NCI-H510A (cell line): ENCODE measurements around the gene WNT16.
"Not testable (repeated sequence)": the region's sequence is repeated elsewhere in the genome, so short reads cannot be mapped to it uniquely, and the experiment has no call there.

Source experiments
- DNase-seq: peaks from one replicate; lab custom pipeline; 2025; lab: John Stamatoyannopoulos, UW

The WNT16 gene

GRCh38 chr7:121306565-121306964 lies 22.2 kb upstream of the WNT16 start:
- no peak for DNase-seq

- no peak for DNase-seq
Measured at GRCh38 chr7:121307021-121307574, 21.7 kb upstream of the WNT16 start.

- DNase-seq, result no peak
Measured at GRCh38 chr7:121313220-121313792, 15.5 kb upstream of the WNT16 start.

- DNase-seq, result no peak
Measured at GRCh38 chr7:121313793-121314676, 14.8 kb upstream of the WNT16 start.

- DNase-seq, result not testable (repeated sequence)
Measured at GRCh38 chr7:121315170-121315569, 13.6 kb upstream of the WNT16 start.

GRCh38 chr7:121322460-121322859 lies 6.3 kb upstream of the WNT16 start:
- DNase-seq, result no peak

- no peak for DNase-seq
Measured at GRCh38 chr7:121323515-121324302, 5.1 kb upstream of the WNT16 start.

- no peak for DNase-seq
Measured at GRCh38 chr7:121327671-121328070, 1.1 kb upstream of the WNT16 start.

- DNase-seq, result peak; percentile 17
Measured at GRCh38 chr7:121329191-121330052, 622 bp downstream of the WNT16 start.

GRCh38 chr7:121330053-121330833 lies 1.4 kb downstream of the WNT16 start:
- DNase-seq, result no peak

GRCh38 chr7:121331048-121331447 lies 2.2 kb downstream of the WNT16 start:
- no peak for DNase-seq

- no peak for DNase-seq
Measured at GRCh38 chr7:121331574-121331973, 2.8 kb downstream of the WNT16 start.

GRCh38 chr7:121334376-121334775 lies 5.6 kb downstream of the WNT16 start:
- DNase-seq, result no peak

GRCh38 chr7:121334875-121335648 lies 6.3 kb downstream of the WNT16 start:
- DNase-seq, result no peak

GRCh38 chr7:121336579-121336978 lies 7.8 kb downstream of the WNT16 start:
- no peak for DNase-seq

- no peak for DNase-seq
Measured at GRCh38 chr7:121337398-121337797, 8.6 kb downstream of the WNT16 start.

GRCh38 chr7:121339082-121339481 lies 10.3 kb downstream of the WNT16 start:
- no peak for DNase-seq

- DNase-seq, result no peak
Measured at GRCh38 chr7:121341933-121342332, 13.1 kb downstream of the WNT16 start.

GRCh38 chr7:121342631-121343030 lies 13.8 kb downstream of the WNT16 start:
- no peak for DNase-seq

- DNase-seq, result no peak
Measured at GRCh38 chr7:121343302-121343701, 14.5 kb downstream of the WNT16 start.
